MM.1S (cell line): ENCODE measurements around the gene TAB2.

ENCODE experiments used
- DNase-seq: peaks from one replicate; pipeline ENCODE4 v3.0.0-alpha.2; 2015
- H2AFZ ChIP-seq: fragments of 300-600 bp; sonication (generic); 2 replicates; pipeline ENCODE4 v1.6.0; 2016; ENCODE audit warnings: antibody characterized with exemption, low read length
- H3F3A ChIP-seq: fragments of 300-600 bp; sonication (generic); 2 replicates; pipeline ENCODE4 v1.6.1; 2016; ENCODE audit warnings: mild to moderate bottlenecking, antibody characterized with exemption, low read length, moderate library complexity, mixed read lengths; ENCODE audit not compliant: insufficient read depth
- H3K27ac ChIP-seq: fragments of 300-600 bp; sonication (generic); 2 replicates; pipeline ENCODE4 v1.5.1; 2016; ENCODE audit warnings: mild to moderate bottlenecking, low read length
- H3K27me3 ChIP-seq: fragments of 300-600 bp; sonication (generic); replicated peaks from 2 replicates; pipeline ENCODE4 v1.6.0; 2016; ENCODE audit warnings: low read length; ENCODE audit not compliant: insufficient read depth
- H3K36me3 ChIP-seq: fragments of 300-600 bp; sonication (generic); replicated peaks from 2 replicates; pipeline ENCODE4 v1.6.1; 2016; ENCODE audit warnings: mild to moderate bottlenecking, low read length, mixed read lengths; ENCODE audit not compliant: insufficient read depth
- H3K4me1 ChIP-seq: fragments of 300-600 bp; sonication (generic); 2 replicates; pipeline ENCODE4 v1.6.1; 2016; ENCODE audit warnings: low read length, mixed read lengths
- H3K4me2 ChIP-seq: fragments of 300-600 bp; sonication (generic); 2 replicates; pipeline ENCODE4 v1.6.0; 2016; ENCODE audit warnings: low read depth, low read length
- H3K4me3 ChIP-seq: fragments of 300-600 bp; sonication (generic); 2 replicates; pipeline ENCODE4 v1.5.1; 2016; ENCODE audit warnings: low read length, mixed read lengths
- H3K79me2 ChIP-seq: fragments of 300-600 bp; sonication (generic); 2 replicates; pipeline ENCODE4 v1.6.1; 2016; ENCODE audit warnings: mixed run types, low read length, mixed read lengths
- H3K9ac ChIP-seq: fragments of 300-600 bp; sonication (generic); 2 replicates; pipeline ENCODE4 v1.6.1; 2016; ENCODE audit warnings: low read length, mixed read lengths
- H3K9me2 ChIP-seq: fragments of 300-600 bp; sonication (generic); replicated peaks from 2 replicates; pipeline ENCODE4 v1.6.1; 2016; ENCODE audit warnings: mild to moderate bottlenecking, low read length, mixed read lengths; ENCODE audit not compliant: insufficient read depth
- H3K9me3 ChIP-seq: fragments of 300-600 bp; sonication (generic); replicated peaks from 2 replicates; pipeline ENCODE4 v1.6.1; 2016; ENCODE audit warnings: mild to moderate bottlenecking, low read length, mixed read lengths; ENCODE audit not compliant: insufficient read depth
- H4K20me1 ChIP-seq: fragments of 300-600 bp; sonication (generic); 2 replicates; pipeline ENCODE4 v1.6.1; 2016; ENCODE audit warnings: mild to moderate bottlenecking, low read length, moderate library complexity, mixed read lengths; ENCODE audit not compliant: insufficient read depth
- CTCF ChIP-seq: fragments of 300-600 bp; sonication (generic); IDR thresholded peaks from 2 replicates; pipeline ENCODE4 v1.5.1; 2016; ENCODE audit warnings: antibody characterized with exemption, low read length, mixed read lengths
- EZH2 ChIP-seq: fragments of 300-600 bp; sonication (generic); optimal IDR thresholded peaks from 2 replicates; pipeline ENCODE3; 2017; ENCODE audit warnings: low read depth, mild to moderate bottlenecking, antibody characterized with exemption, low read length, mixed read lengths
- EZH2phosphoT487 ChIP-seq: fragments of 300-600 bp; sonication (generic); IDR thresholded peaks from 2 replicates; pipeline ENCODE4 v1.6.1; 2018; ENCODE audit warnings: antibody characterized with exemption, low read length

Gene TAB2

DNA sequence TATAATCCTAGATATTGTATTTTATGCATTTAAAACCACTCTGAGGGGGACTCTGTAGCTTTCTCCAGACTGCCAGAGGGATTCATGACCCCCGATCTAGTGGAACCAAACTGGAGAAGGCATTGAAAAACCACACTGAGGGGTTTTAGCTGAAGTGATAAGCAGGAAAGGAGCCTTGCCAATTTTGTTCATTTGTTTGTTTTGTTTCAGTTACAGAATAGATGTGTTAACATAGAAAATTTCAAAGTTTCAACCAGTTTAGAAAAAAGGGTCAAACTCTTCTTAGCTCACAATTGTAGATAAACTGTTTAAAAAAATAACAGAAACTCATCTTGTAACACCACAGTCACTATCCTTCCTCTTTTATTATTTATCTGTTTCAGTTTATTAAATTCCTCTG lies 19.8 kb downstream of the TAB2 start:
- H3K79me2 ChIP-seq = peaks cover 88% of the 10 kb centered on the region
- H3K9me2 ChIP-seq = no peaks in the 10 kb centered on the region
- H3K36me3 ChIP-seq = no peaks in the 10 kb centered on the region
- no peak overlapping the region for H3K9ac ChIP-seq
- H3K27ac ChIP-seq = no peak overlapping the region
- no peak for TF ChIP-seq EZH2
- no peak for TF ChIP-seq EZH2phosphoT487
- TF ChIP-seq CTCF = no peak
- no peak overlapping the region for H3K4me2 ChIP-seq
- no peak overlapping the region for H3K4me3 ChIP-seq
- no peaks in the 10 kb centered on the region; the same call in 1 of the 2 replicates for H4K20me1 ChIP-seq
- H3K4me1 ChIP-seq = no peaks in the 10 kb centered on the region
- H2AFZ ChIP-seq = no peak overlapping the region
- H3K9me3 ChIP-seq = no peaks in the 10 kb centered on the region
- DNase-seq = no peak
- H3F3A ChIP-seq = no peaks in the 10 kb centered on the region
- no peaks in the 10 kb centered on the region for H3K27me3 ChIP-seq

DNA sequence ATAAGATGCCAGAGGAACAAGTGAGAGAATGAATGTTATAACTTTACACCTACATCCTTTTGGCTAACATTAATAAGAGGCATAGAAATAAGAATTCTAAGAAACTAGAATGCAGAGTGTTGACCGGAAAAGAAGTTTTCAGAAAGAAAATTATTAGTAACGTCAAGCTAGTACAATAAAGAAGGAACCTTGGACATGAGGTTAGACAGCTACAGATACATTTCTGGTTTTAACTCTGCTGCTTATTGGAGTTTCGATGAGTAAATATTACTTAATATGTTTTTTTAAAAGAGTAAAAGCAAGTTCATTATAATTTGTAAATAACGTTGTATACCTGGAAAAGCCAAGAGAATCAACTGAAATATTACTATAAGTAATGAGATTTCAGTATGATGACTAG lies 22.7 kb downstream of the TAB2 start:
- peaks cover 85% of the 10 kb centered on the region for H3K79me2 ChIP-seq
- H3F3A ChIP-seq = no peaks in the 10 kb centered on the region
- H3K9ac ChIP-seq = no peak overlapping the region
- H4K20me1 ChIP-seq = no peaks in the 10 kb centered on the region; the same call in 1 of the 2 replicates
- H3K4me2 ChIP-seq = no peak overlapping the region
- H3K4me1 ChIP-seq = no peaks in the 10 kb centered on the region
- no peaks in the 10 kb centered on the region for H3K9me2 ChIP-seq
- no peaks in the 10 kb centered on the region for H3K9me3 ChIP-seq
- no peak for DNase-seq
- no peaks in the 10 kb centered on the region for H3K27me3 ChIP-seq
- no peak overlapping the region for H2AFZ ChIP-seq
- no peak overlapping the region for H3K27ac ChIP-seq
- TF ChIP-seq EZH2phosphoT487 = no peak
- TF ChIP-seq EZH2 = no peak
- TF ChIP-seq CTCF = no peak
- no peak overlapping the region for H3K4me3 ChIP-seq
- H3K36me3 ChIP-seq = no peaks in the 10 kb centered on the region

GRCh38 chr6:149342525-149342924 lies 25.0 kb downstream of the TAB2 start:
- Histone ChIP-seq H3K27ac (no peak overlapping the region), H3K4me1 (no peaks in the 10 kb centered on the region), H3K36me3 (no peaks in the 10 kb centered on the region)

More at GRCh38 chr6:149342525-149342924, 25.0 kb downstream of the TAB2 start:
- Histone ChIP-seq H3K4me3 (no peak overlapping the region), H4K20me1 (no peaks in the 10 kb centered on the region; the same call in 1 of the 2 replicates), H3F3A (no peaks in the 10 kb centered on the region), H3K9ac (no peak overlapping the region), H3K9me2 (no peaks in the 10 kb centered on the region), H3K27me3 (no peaks in the 10 kb centered on the region), H3K4me2 (no peak overlapping the region), H3K79me2 (peaks cover 70% of the 10 kb centered on the region), H3K9me3 (no peaks in the 10 kb centered on the region), H2AFZ (no peak overlapping the region)
- no peak for DNase-seq
- TF ChIP-seq CTCF (no peak), EZH2phosphoT487 (no peak), EZH2 (no peak)
